Measurements from ENCODE around the gene MIA.

- TF ChIP-seq EZH2 (IDR thresholded peaks at IDR 0.05; ENCODE audit: borderline replicate concordance, insufficient read depth, low read depth, low read length, poor library complexity, severe bottlenecking), result no peak
- TF ChIP-seq CTCF (IDR thresholded peaks at IDR 0.05), result no peak
Measured at GRCh38 chr19:40763963-40764362, 11.4 kb upstream of the MIA start.
